PFSK-1 (cell line): ENCODE measurements around the gene MAD1L1.

ENCODE experiments used
- POLR2AphosphoS5 ChIP-seq: IDR thresholded peaks from 2 replicates; pipeline ENCODE4 v1.6.1; 2012; ENCODE audit warnings: low read depth, mild to moderate bottlenecking, control low read depth, low read length, moderate library complexity
- SIN3A ChIP-seq: IDR thresholded peaks from 2 replicates; pipeline ENCODE4 v1.6.1; 2012; ENCODE audit warnings: mild to moderate bottlenecking, low read length, moderate library complexity, borderline replicate concordance; ENCODE audit not compliant: insufficient read depth
- TAF1 ChIP-seq: IDR thresholded peaks from 2 replicates; pipeline ENCODE4 v1.6.1; 2012; ENCODE audit warnings: low read length, control low read depth, borderline replicate concordance; ENCODE audit not compliant: insufficient read depth
- TF ChIP-seq, protein P1 (sequence below), 2 experiments: IDR thresholded peaks; 2 replicates each; pipeline versions ENCODE4 v1.6.1 to v1.8.0; 2011 to 2012; ENCODE audit warnings: low read depth in 2 of 2, low read length in 2 of 2, control low read depth in 1 of 2, inconsistent platforms in 1 of 2, mild to moderate bottlenecking in 1 of 2, moderate library complexity in 1 of 2; ENCODE audit not compliant: insufficient read depth in 1 of 2

DNA sequence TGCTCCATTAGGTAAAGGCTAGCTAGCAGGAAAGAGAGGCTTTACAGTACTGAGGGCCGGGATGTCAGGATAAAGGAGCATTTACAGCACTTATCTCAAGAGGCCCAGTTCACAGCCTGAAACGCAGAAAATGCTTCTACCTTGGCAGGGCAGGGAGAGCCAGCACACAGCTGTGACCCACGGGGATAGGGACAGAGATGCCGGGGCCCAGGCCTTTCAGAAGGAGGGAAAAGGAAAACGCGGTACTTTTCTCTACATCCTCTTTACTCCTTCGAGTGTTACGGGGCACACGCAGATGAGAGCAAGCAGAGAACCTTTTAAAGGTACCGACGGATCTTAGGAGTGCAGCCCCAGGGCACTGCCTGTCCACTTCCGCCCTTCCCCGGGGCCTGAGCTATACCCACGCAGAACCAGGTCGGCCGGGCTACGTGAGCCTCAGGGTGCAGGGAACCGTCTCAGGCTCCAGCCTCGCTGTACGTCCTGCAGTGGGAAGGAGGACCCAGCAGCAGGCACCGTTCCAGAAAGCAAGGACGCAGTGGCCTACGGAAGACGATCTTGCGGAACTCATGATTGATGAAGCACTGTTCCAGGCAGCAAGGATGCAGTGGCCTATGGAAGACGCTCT is 330.4 kb downstream of the MAD1L1 start:
- no peak for TF ChIP-seq POLR2AphosphoS5
- TF ChIP-seq, protein P1, sequence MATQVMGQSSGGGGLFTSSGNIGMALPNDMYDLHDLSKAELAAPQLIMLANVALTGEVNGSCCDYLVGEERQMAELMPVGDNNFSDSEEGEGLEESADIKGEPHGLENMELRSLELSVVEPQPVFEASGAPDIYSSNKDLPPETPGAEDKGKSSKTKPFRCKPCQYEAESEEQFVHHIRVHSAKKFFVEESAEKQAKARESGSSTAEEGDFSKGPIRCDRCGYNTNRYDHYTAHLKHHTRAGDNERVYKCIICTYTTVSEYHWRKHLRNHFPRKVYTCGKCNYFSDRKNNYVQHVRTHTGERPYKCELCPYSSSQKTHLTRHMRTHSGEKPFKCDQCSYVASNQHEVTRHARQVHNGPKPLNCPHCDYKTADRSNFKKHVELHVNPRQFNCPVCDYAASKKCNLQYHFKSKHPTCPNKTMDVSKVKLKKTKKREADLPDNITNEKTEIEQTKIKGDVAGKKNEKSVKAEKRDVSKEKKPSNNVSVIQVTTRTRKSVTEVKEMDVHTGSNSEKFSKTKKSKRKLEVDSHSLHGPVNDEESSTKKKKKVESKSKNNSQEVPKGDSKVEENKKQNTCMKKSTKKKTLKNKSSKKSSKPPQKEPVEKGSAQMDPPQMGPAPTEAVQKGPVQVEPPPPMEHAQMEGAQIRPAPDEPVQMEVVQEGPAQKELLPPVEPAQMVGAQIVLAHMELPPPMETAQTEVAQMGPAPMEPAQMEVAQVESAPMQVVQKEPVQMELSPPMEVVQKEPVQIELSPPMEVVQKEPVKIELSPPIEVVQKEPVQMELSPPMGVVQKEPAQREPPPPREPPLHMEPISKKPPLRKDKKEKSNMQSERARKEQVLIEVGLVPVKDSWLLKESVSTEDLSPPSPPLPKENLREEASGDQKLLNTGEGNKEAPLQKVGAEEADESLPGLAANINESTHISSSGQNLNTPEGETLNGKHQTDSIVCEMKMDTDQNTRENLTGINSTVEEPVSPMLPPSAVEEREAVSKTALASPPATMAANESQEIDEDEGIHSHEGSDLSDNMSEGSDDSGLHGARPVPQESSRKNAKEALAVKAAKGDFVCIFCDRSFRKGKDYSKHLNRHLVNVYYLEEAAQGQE (IDR thresholded peaks at IDR 0.05; ENCODE audit: insufficient read depth in 1 of 2, low read depth in 2 of 2, low read length in 2 of 2), result no peak
- no peak for TF ChIP-seq SIN3A
- TF ChIP-seq TAF1, result no peak
